Measurements from ENCODE around the gene SLX1A.
"Not testable (repeated sequence)": the region's sequence is repeated elsewhere in the genome, so short reads cannot be mapped to it uniquely, and the experiment has no call there.

SLX1A gene

DNA sequence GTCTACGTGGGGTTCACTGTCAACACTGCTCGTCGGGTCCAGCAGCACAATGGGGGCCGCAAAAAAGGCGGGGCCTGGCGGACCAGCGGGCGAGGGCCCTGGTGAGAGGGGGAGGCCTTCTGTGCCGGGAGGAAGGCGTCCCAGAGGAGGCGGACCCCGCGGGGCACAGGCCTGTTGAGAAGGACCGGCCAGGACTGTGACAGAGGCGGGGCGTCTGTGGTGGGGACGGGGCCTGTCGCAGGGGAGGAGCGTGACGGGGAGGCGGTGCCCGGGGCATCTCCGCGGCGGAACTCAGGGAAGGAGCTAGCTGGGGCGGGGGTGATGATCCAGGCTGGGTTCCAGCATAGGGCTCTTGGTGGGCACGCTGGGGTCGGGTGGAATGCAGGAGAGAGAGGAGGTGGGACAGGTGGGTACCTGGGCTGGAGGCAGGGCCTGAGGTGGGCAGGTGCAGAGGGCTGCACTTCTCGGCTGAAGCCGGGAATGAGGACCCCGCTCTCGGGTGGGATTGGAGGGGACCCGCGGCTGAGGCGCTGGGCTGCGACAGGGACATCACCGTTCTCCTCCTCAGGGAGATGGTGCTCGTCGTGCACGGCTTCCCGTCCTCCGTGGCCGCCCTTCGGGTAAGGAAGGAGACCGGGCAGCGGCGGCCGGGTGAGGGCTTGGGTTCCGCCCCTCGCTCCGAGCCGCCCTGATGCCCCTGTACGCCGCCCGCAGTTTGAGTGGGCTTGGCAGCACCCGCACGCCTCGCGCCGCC is 674 bp downstream of the SLX1A start:
- H3K4me2 ChIP-seq (ENCODE audit: low read depth, low read length, poor library complexity, severe bottlenecking); H3F3A ChIP-seq (ENCODE audit: low read depth); H3K9me3 ChIP-seq (ENCODE audit: insufficient read depth, low read depth, low read length); H3K36me3 ChIP-seq (ENCODE audit: insufficient read depth, low read length); H2AFZ ChIP-seq (ENCODE audit: low read length); H3K79me2 ChIP-seq (ENCODE audit: insufficient read depth, low read length); H3K9me2 ChIP-seq (replicated peaks; ENCODE audit: low read depth, low read length); H3K4me1 ChIP-seq (ENCODE audit: insufficient read depth, low read length, poor library complexity, severe bottlenecking); H3K9ac ChIP-seq (ENCODE audit: low read depth, low read length, poor library complexity, severe bottlenecking); H4K20me1 ChIP-seq (ENCODE audit: insufficient read depth, low read length, poor library complexity, severe bottlenecking); H3K27me3 ChIP-seq (ENCODE audit: insufficient read depth, low read length, poor library complexity, severe bottlenecking): not testable (repeated sequence)
- peak overlapping the region; percentile 65 for H3K4me3 ChIP-seq (ENCODE audit: low read length, poor library complexity, severe bottlenecking)

DNA sequence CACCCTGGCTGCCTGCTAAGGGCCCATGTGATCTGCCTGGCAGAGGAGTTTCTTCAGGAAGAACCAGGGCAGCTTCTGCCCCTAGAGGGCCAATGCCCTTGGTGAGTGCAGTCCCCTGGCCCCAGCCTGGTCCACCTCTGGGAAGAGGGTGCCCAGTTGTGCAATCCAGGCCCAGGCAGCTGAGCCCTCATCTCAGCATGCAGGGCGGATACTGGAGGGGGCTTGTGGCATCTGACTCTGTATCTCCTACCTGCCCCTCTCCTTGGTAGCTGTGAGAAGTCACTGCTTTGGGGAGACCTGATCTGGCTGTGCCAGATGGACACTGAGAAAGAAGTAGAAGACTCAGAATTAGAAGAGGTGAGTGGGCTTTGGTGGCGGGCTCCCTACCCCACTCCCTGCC is 3.3 kb downstream of the SLX1A start:
- H3K27me3 ChIP-seq (ENCODE audit: insufficient read depth, low read length, poor library complexity, severe bottlenecking): not testable (repeated sequence)

DNA sequence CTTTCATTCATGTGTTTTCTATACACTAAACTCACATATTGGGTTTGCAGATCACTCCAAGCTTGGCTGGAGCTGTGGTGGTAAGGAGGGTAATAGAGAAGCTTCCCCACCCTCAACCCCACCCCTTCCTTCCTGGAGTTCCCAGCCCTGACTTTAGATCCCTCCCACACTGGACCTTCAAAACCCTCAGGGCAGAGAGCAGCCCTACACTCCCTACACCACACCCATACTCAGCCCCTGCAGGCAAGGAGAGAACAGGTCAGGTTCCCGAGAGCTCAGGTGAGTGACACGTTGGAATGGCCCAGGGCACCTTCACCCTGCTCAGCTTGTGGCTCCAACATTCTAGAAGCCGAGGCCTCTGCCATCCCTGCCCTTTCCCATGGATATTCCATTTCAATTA is 5.4 kb downstream of the SLX1A start, which contains the start of gene SULT1A3:
TSS of gene SULT1A3 (plus strand) at position 207 of the 400 bp plus-strand sequence. CDS start 1,474 bp downstream, outside the sequence.
- H3F3A ChIP-seq (ENCODE audit: low read depth); H2AFZ ChIP-seq (ENCODE audit: low read length); H3K9me3 ChIP-seq (ENCODE audit: insufficient read depth, low read depth, low read length); H3K36me3 ChIP-seq (ENCODE audit: insufficient read depth, low read length); H3K4me3 ChIP-seq (ENCODE audit: low read length, poor library complexity, severe bottlenecking); H3K4me2 ChIP-seq (ENCODE audit: low read depth, low read length, poor library complexity, severe bottlenecking); H4K20me1 ChIP-seq (ENCODE audit: insufficient read depth, low read length, poor library complexity, severe bottlenecking); H3K27me3 ChIP-seq (ENCODE audit: insufficient read depth, low read length, poor library complexity, severe bottlenecking); H3K4me1 ChIP-seq (ENCODE audit: insufficient read depth, low read length, poor library complexity, severe bottlenecking); H3K9ac ChIP-seq (ENCODE audit: low read depth, low read length, poor library complexity, severe bottlenecking); H3K79me2 ChIP-seq (ENCODE audit: insufficient read depth, low read length); H3K9me2 ChIP-seq (replicated peaks; ENCODE audit: low read depth, low read length): not testable (repeated sequence)

More for the DNA sequence above, 3.3 kb downstream of the SLX1A start:
- not testable (repeated sequence) for H3K4me2 ChIP-seq (ENCODE audit: low read depth, low read length, poor library complexity, severe bottlenecking); H3K9ac ChIP-seq (ENCODE audit: low read depth, low read length, poor library complexity, severe bottlenecking); H3K4me3 ChIP-seq (ENCODE audit: low read length, poor library complexity, severe bottlenecking); H4K20me1 ChIP-seq (ENCODE audit: insufficient read depth, low read length, poor library complexity, severe bottlenecking); H3K9me2 ChIP-seq (replicated peaks; ENCODE audit: low read depth, low read length); H3K36me3 ChIP-seq (ENCODE audit: insufficient read depth, low read length); H3K4me1 ChIP-seq (ENCODE audit: insufficient read depth, low read length, poor library complexity, severe bottlenecking); H3K79me2 ChIP-seq (ENCODE audit: insufficient read depth, low read length); H2AFZ ChIP-seq (ENCODE audit: low read length); H3F3A ChIP-seq (ENCODE audit: low read depth); H3K9me3 ChIP-seq (ENCODE audit: insufficient read depth, low read depth, low read length)

DNA sequence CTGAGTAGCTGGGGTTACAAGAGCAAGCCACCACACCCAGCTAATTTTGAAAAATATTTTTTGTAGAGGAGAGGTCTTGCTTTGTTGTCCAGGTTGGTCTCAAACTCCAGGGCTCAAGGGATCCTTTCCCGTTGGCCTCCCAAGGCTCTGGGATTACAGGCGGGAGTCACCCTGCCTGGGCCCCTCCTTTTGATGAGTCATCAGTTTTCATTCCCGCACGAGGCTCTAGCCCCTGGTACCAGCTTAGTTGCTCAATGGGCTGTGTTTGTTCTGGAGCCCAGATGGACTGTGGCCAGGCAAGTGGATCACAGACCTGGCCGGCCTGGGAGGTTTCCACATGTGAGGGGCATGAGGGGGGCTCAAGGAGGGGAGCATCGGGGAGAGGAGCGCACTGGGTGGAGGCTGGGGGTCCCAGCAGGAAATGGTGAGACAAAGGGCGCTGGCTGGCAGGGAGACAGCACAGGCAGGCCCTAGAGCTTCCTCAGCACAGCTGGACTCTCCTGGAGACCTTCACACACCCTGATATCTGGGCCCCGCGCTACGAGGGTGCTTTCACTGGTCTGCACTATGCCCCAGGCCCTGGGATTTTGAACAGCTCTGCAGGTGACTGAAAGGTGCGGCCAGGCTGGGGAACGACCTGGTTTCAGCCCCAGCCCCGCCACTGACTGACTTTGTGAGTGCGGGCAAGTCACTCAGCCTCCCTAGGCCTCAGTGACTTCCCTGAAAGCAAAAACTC is 6.1 kb downstream of the SLX1A start:
- H3K4me1 ChIP-seq (ENCODE audit: insufficient read depth, low read length, poor library complexity, severe bottlenecking); H3K4me2 ChIP-seq (ENCODE audit: low read depth, low read length, poor library complexity, severe bottlenecking); H4K20me1 ChIP-seq (ENCODE audit: insufficient read depth, low read length, poor library complexity, severe bottlenecking); H3K9me3 ChIP-seq (ENCODE audit: insufficient read depth, low read depth, low read length); H3K79me2 ChIP-seq (ENCODE audit: insufficient read depth, low read length); H2AFZ ChIP-seq (ENCODE audit: low read length); H3K4me3 ChIP-seq (ENCODE audit: low read length, poor library complexity, severe bottlenecking); H3F3A ChIP-seq (ENCODE audit: low read depth); H3K36me3 ChIP-seq (ENCODE audit: insufficient read depth, low read length); H3K27me3 ChIP-seq (ENCODE audit: insufficient read depth, low read length, poor library complexity, severe bottlenecking); H3K9me2 ChIP-seq (replicated peaks; ENCODE audit: low read depth, low read length); H3K9ac ChIP-seq (ENCODE audit: low read depth, low read length, poor library complexity, severe bottlenecking): not testable (repeated sequence)

DNA sequence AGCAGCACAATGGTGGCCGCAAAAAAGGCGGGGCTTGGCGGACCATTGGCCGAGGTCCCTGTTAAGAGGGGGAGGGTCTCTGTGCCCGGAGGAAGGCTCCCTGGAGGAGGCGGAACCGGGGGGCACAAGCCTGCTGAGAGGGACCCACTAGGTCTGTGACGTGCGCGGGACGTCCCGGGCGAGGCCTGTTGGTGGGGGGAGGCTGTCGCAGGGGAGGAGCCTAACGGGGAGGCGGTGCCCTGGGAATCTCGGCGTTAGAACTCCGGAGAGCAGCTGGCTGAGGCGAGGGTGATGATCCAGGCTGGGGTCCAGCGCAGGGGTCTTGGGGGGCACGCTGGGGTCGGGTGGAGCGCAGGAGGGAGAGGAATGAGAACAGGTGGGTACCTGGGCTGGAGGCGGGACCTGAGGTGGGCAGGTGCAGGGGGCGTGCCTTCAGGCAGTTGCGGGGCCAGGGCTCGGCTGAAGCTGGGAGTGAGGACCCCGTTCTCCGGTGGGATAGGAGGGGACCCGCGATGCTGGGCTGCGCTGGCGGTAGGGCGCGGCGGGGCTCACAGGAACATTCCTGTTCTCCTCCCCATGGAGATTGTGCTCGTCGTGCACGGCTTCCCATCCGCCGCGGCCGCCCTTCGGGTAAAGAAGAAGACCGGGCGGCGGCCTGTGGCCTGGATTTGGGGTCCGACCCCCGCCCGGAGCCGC is 12.0 kb downstream of the SLX1A start:
- not testable (repeated sequence) for H3K4me2 ChIP-seq (ENCODE audit: low read depth, low read length, poor library complexity, severe bottlenecking); H3K4me3 ChIP-seq (ENCODE audit: low read length, poor library complexity, severe bottlenecking); H3K79me2 ChIP-seq (ENCODE audit: insufficient read depth, low read length); H3K4me1 ChIP-seq (ENCODE audit: insufficient read depth, low read length, poor library complexity, severe bottlenecking); H3K9me2 ChIP-seq (replicated peaks; ENCODE audit: low read depth, low read length); H3K9me3 ChIP-seq (ENCODE audit: insufficient read depth, low read depth, low read length); H3K27me3 ChIP-seq (ENCODE audit: insufficient read depth, low read length, poor library complexity, severe bottlenecking); H2AFZ ChIP-seq (ENCODE audit: low read length); H3K36me3 ChIP-seq (ENCODE audit: insufficient read depth, low read length); H3F3A ChIP-seq (ENCODE audit: low read depth); H3K9ac ChIP-seq (ENCODE audit: low read depth, low read length, poor library complexity, severe bottlenecking); H4K20me1 ChIP-seq (ENCODE audit: insufficient read depth, low read length, poor library complexity, severe bottlenecking)

DNA sequence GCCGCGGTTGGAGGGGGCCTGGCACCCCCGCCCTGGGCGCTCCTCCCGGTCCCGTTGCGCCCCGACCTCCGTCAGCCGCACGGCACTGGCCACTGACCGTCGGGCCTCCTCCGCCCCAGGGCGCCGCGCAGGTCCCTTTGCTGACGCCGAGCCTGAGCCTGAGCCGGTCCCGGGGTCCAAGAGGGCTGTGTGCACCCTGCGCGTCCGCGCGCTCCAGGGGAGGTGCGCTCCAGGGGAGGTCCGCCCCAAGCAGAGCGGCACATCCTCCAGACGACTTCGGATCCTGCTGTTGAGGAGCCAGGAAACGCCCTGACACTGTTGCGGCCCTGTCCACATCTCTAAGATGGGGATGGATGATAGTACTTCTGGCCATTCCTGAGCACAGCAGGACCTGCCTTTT is 12.6 kb downstream of the SLX1A start:
- not testable (repeated sequence) for H2AFZ ChIP-seq (ENCODE audit: low read length); H4K20me1 ChIP-seq (ENCODE audit: insufficient read depth, low read length, poor library complexity, severe bottlenecking); H3K4me1 ChIP-seq (ENCODE audit: insufficient read depth, low read length, poor library complexity, severe bottlenecking); H3K79me2 ChIP-seq (ENCODE audit: insufficient read depth, low read length); H3K4me3 ChIP-seq (ENCODE audit: low read length, poor library complexity, severe bottlenecking); H3K9me2 ChIP-seq (replicated peaks; ENCODE audit: low read depth, low read length); H3K9ac ChIP-seq (ENCODE audit: low read depth, low read length, poor library complexity, severe bottlenecking); H3K9me3 ChIP-seq (ENCODE audit: insufficient read depth, low read depth, low read length); H3K27me3 ChIP-seq (ENCODE audit: insufficient read depth, low read length, poor library complexity, severe bottlenecking); H3F3A ChIP-seq (ENCODE audit: low read depth); H3K36me3 ChIP-seq (ENCODE audit: insufficient read depth, low read length); H3K4me2 ChIP-seq (ENCODE audit: low read depth, low read length, poor library complexity, severe bottlenecking)

DNA sequence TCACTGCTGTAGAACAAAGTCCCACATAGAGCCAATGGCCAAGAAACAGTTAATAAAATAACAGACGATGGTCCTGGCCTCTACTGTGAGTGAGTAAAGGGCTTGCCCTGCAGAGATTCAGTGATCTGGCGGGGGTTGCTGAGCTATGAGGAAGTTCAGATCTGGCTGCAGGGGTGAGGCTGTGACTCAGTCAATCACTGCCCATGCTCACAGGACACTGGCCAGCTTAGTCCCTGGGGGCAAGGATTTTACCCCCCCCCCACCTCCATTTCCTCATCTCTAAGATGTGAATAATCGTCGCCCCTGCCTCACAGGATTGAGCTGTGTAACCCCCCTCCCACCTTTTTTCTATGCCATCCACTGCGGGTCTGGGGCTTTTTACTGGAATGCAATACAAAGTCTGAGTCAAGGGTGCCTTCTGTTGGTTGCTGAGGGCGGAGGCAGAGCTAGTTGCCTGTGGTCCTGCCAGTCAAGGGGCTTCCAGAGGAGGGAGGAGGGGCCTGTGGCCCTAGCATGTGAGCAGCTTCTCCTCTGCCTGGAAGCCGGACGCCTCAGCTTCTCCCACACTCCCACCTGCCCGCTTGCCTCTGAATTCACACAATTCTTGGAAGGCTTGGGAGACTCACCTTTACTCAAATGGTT is 13.5 kb downstream of the SLX1A start:
- not testable (repeated sequence) for H3K27me3 ChIP-seq (ENCODE audit: insufficient read depth, low read length, poor library complexity, severe bottlenecking); H3K79me2 ChIP-seq (ENCODE audit: insufficient read depth, low read length); H3K36me3 ChIP-seq (ENCODE audit: insufficient read depth, low read length); H3K4me3 ChIP-seq (ENCODE audit: low read length, poor library complexity, severe bottlenecking); H3K9me2 ChIP-seq (replicated peaks; ENCODE audit: low read depth, low read length); H3K9me3 ChIP-seq (ENCODE audit: insufficient read depth, low read depth, low read length); H2AFZ ChIP-seq (ENCODE audit: low read length); H4K20me1 ChIP-seq (ENCODE audit: insufficient read depth, low read length, poor library complexity, severe bottlenecking); H3K9ac ChIP-seq (ENCODE audit: low read depth, low read length, poor library complexity, severe bottlenecking); H3K4me2 ChIP-seq (ENCODE audit: low read depth, low read length, poor library complexity, severe bottlenecking); H3F3A ChIP-seq (ENCODE audit: low read depth); H3K4me1 ChIP-seq (ENCODE audit: insufficient read depth, low read length, poor library complexity, severe bottlenecking)

Data from Loucy (cell line).